Measurements from ENCODE around the gene ORAI3. TPM values are rescaled to one million over a fixed set of nuclear protein-coding genes. Genes with fewer than 3 reads are reported as not detected.

ORAI3 gene
- total and polyA plus RNA-seq, 2 of the 13 experiments (the other 11 are each of a cell fraction or from before 2014, with no cell fraction given), result 11.4 to 32.0 TPM

GRCh38 chr16:30957456-30958174, 8.7 kb downstream of the ORAI3 start, which contains the start of gene SETD1A (continued):
- TF ChIP-seq ESRRA (CRISPR knock-in tag; IDR thresholded peaks at IDR 0.05; ENCODE audit: low read depth) (peak; percentile 60; the same call in 1 of the 2 replicates), CBX5 (CRISPR knock-in tag; IDR thresholded peaks at IDR 0.05; ENCODE audit: borderline replicate concordance) (peak; percentile 70; the same call in 1 of the 2 replicates), ZNF3 (CRISPR knock-in tag; IDR thresholded peaks at IDR 0.05) (no peak), ZNF564 (CRISPR knock-in tag; IDR thresholded peaks at IDR 0.05) (0 out of 2 replicates have a peak, but pooled peaks have one; percentile 16), CSRNP1 (CRISPR knock-in tag; IDR thresholded peaks at IDR 0.05) (no peak), AKAP8 (CRISPR knock-in tag; IDR thresholded peaks at IDR 0.05) (no peak; the same call in 1 of the 2 replicates), EZH2 (conservative IDR thresholded peaks at IDR 0.05; ENCODE audit: low read depth, low read length) (no peak), ZNF30 (CRISPR knock-in tag; IDR thresholded peaks at IDR 0.05) (peak; percentile 68; the same call in 1 of the 2 replicates), MED1 (CRISPR knock-in tag; IDR thresholded peaks at IDR 0.05) (peak; percentile 10; the same call in 1 of the 2 replicates), HNF1B (CRISPR knock-in tag; IDR thresholded peaks at IDR 0.05) (no peak; the same call in none of the 2 replicates), RBFOX2 (IDR thresholded peaks at IDR 0.05; ENCODE audit: low read depth, low read length) (peak; percentile 97), THAP7 (CRISPR knock-in tag; IDR thresholded peaks at IDR 0.05) (no peak), MEIS2 (CRISPR knock-in tag; IDR thresholded peaks at IDR 0.05) (peak; percentile 65), BCLAF1 (IDR thresholded peaks at IDR 0.05) (no peak), NRL (CRISPR knock-in tag; IDR thresholded peaks at IDR 0.05; ENCODE audit: borderline replicate concordance) (peak; percentile 65; the same call in 1 of the 2 replicates), ZNF337 (CRISPR knock-in tag; IDR thresholded peaks at IDR 0.05; ENCODE audit: borderline replicate concordance, low read depth) (no peak), CCDC6 (CRISPR knock-in tag; IDR thresholded peaks at IDR 0.05) (no peak; the same call in 1 of the 2 replicates), MAZ (IDR thresholded peaks at IDR 0.05; ENCODE audit: borderline replicate concordance, low read depth, low read length) (peak; percentile 97), MAZ (CRISPR knock-in tag; IDR thresholded peaks at IDR 0.05; ENCODE audit: low read depth) (peak; percentile 97), ZC3H4 (CRISPR knock-in tag; IDR thresholded peaks at IDR 0.05; ENCODE audit: borderline replicate concordance) (peak; percentile 54; the same call in 1 of the 2 replicates)
